Measurements from ENCODE around the gene TIGD2.
A peak's percentile ranks its signal among the peaks of the same experiment; 100 is the strongest.
"Not testable (repeated sequence)": the region's sequence is repeated elsewhere in the genome, so short reads cannot be mapped to it uniquely, and the experiment has no call there.

Gene TIGD2

DNA sequence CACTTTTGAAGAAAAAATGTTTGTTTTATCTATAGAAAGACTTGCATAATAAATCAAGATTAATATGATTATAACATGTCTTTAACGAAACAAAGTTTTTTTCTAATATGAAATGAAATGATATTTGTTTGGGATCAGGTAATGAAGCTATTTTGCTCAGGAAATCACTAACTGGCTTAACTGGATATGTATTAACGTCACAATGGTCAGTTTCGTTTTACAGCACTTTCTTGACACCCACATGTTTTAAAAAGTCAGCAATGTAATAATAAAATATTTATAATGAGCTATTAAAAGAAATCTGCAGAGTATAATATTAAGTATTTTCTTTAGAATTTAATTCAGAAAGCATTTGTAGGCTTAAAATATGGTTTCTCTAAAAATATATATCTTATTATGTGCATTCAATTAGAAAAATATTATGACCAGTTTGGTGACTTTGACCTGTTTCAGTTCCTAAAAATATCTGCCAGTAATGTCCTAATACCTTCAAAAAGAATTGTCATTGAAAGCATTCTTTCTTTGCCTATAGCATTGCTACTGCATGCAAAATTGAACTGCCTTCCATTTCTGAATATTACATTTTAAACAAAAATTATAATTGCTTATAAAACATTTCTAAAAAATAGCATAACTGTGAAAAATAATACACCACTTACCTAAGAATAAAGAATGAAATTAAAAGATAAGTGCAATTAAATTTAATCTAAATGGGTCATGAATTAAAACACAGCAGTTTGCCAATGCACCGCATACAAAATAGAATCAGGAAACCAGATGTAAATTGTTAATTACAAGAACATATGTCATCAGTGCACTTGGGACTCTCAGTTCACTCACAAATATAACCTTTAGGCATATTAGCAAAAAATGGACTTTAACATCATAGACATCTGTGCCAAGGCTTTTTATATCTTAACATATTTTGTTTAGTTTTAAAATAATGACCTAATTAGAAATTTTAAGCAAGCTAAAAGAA is 31.6 kb downstream of the TIGD2 start:
- Histone ChIP-seq H3K9me3 (ENCODE audit: control insufficient read depth, low read length) (no peaks in the 10 kb centered on the region), H2AFZ (no peak overlapping the region), H3K4me3 (ENCODE audit: low read depth, low read length) (no peak overlapping the region), H3K79me2 (no peaks in the 10 kb centered on the region), H3K27me3 (ENCODE audit: control insufficient read depth, insufficient read depth, low read length) (no peaks in the 10 kb centered on the region), H3K9ac (no peak overlapping the region), H3K36me3 (ENCODE audit: control insufficient read depth, insufficient read depth, low read length) (no peaks in the 10 kb centered on the region), H3K4me1 (no peaks in the 10 kb centered on the region), H3K27ac (no peak overlapping the region), H3K4me2 (ENCODE audit: low read length) (no peak overlapping the region)
- TF ChIP-seq, protein P1, sequence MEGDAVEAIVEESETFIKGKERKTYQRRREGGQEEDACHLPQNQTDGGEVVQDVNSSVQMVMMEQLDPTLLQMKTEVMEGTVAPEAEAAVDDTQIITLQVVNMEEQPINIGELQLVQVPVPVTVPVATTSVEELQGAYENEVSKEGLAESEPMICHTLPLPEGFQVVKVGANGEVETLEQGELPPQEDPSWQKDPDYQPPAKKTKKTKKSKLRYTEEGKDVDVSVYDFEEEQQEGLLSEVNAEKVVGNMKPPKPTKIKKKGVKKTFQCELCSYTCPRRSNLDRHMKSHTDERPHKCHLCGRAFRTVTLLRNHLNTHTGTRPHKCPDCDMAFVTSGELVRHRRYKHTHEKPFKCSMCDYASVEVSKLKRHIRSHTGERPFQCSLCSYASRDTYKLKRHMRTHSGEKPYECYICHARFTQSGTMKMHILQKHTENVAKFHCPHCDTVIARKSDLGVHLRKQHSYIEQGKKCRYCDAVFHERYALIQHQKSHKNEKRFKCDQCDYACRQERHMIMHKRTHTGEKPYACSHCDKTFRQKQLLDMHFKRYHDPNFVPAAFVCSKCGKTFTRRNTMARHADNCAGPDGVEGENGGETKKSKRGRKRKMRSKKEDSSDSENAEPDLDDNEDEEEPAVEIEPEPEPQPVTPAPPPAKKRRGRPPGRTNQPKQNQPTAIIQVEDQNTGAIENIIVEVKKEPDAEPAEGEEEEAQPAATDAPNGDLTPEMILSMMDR (IDR thresholded peaks at IDR 0.05): no peak

DNA sequence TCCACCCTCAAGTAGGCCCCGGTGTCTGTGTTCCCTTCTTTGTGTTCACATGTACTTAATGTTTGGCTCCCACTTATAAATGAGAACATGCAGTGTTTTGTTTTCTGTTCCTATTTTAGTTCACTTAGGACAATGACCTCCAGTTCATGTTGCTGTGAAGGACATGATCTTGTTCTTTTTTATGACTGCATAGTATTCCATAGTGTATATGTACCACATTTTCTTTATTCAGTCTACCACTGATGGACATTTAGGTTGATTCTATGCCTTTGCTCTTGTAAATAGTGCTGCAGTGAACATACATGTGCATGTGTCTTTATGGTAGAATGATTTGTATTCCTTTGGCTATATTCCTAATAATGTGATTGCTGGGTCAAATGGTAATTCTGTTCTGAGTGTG is 33.3 kb downstream of the TIGD2 start:
- not testable (repeated sequence) for H3K9me3 ChIP-seq (ENCODE audit: control insufficient read depth, low read length); H3K4me3 ChIP-seq (ENCODE audit: low read depth, low read length); H3K27me3 ChIP-seq (ENCODE audit: control insufficient read depth, insufficient read depth, low read length); H3K79me2 ChIP-seq; H3K36me3 ChIP-seq (ENCODE audit: control insufficient read depth, insufficient read depth, low read length); H3K4me1 ChIP-seq; H3K9ac ChIP-seq; H2AFZ ChIP-seq; H3K4me2 ChIP-seq (ENCODE audit: low read length); H3K27ac ChIP-seq

DNA sequence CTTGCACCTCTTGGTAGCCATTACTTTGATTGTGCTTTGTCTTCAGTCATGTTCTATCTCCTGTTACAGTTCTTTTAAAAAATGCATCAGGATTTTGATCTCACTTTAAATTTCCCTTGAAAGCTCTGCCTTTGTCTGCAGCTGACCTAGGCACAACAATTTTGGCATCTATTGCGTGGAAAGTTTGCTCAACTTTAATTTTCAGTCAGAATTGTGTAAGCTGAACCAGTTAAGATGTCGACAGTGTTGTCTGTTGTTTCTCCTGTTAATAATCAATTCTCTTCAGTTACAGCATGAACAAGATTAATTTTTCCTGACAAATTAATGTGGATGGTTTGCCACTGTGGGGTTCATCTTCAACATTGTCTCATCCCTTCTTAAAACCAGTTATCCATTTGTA is 34.9 kb downstream of the TIGD2 start:
- Histone ChIP-seq H3K36me3 (ENCODE audit: control insufficient read depth, insufficient read depth, low read length) (no peaks in the 10 kb centered on the region), H3K27ac (no peak overlapping the region), H3K9me3 (ENCODE audit: control insufficient read depth, low read length) (no peaks in the 10 kb centered on the region), H3K4me2 (ENCODE audit: low read length) (no peak overlapping the region), H2AFZ (no peak overlapping the region), H3K4me3 (ENCODE audit: low read depth, low read length) (no peak overlapping the region), H3K79me2 (no peaks in the 10 kb centered on the region), H3K27me3 (ENCODE audit: control insufficient read depth, insufficient read depth, low read length) (no peaks in the 10 kb centered on the region), H3K9ac (no peak overlapping the region), H3K4me1 (no peaks in the 10 kb centered on the region)
- TF ChIP-seq, protein P1 (IDR thresholded peaks at IDR 0.05): no peak

DNA sequence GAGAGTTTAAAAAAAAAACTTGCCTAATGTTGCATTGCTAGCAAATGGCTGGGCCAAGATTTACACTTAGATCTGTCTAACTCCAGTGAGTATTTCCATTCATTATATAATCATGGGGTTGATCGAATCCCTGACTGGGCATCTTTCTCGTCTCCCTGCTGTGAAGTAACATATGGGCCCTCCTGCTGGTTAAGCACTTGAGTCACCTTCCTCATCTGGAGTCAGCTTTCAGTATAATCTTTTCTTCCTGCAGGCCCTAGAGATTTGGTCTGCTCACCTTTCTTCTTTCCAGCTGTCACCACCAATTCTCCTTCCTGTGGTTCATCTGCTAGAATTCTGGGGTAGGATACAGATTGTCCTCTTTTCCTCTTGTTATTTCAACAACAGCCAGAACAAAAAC is 41.6 kb downstream of the TIGD2 start:
- TF ChIP-seq, protein P1 (IDR thresholded peaks at IDR 0.05): no peak

DNA sequence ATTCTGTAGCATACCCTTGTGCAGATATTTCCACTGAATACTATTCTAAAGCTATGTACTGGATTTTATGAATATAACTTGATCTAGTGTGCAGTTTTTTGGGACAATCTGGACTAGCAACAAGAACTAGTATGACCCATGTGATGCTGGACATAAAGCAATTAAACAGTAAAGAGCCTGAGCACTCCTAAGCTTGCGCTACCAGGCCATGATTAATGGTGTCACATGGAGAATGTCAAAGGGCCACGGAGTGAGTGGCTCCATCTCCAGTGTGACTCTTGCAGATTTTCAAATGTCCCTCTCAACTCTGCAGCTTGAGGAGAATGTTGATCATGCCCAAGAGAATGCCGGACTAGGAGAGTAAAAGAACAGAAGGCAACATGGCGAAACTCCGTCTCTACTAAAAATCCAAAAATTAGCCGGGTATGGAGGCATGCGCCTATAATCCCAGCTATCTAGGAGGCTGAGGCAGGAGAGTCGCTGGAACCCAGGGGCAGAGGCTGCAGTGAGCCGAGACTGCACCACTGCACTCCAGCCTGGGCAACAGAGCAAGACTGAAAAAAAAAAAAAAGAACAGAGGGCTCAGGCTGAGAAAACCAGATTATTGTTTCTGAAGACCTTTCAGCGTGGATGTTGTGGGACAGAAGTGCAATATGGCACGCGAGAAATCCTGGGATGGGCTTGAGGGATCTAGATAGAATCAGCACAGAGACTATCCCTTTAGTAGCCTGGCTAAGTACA is 45.0 kb downstream of the TIGD2 start:
- no peaks in the 10 kb centered on the region for H3K27me3 ChIP-seq (ENCODE audit: control insufficient read depth, insufficient read depth, low read length)
- H3K79me2 ChIP-seq: no peaks in the 10 kb centered on the region
- H2AFZ ChIP-seq: no peak overlapping the region
- no peak overlapping the region for H3K9ac ChIP-seq
- no peaks in the 10 kb centered on the region for H3K9me3 ChIP-seq (ENCODE audit: control insufficient read depth, low read length)
- H3K4me2 ChIP-seq (ENCODE audit: low read length): no peak overlapping the region
- no peaks in the 10 kb centered on the region for H3K4me1 ChIP-seq
- no peaks in the 10 kb centered on the region for H3K36me3 ChIP-seq (ENCODE audit: control insufficient read depth, insufficient read depth, low read length)
- TF ChIP-seq, protein P1 (IDR thresholded peaks at IDR 0.05): no peak
- no peak overlapping the region for H3K27ac ChIP-seq
- H3K4me3 ChIP-seq (ENCODE audit: low read depth, low read length): no peak overlapping the region

More for the DNA sequence above, 41.6 kb downstream of the TIGD2 start:
- H2AFZ ChIP-seq: peak overlapping the region; percentile 33
- H3K4me2 ChIP-seq (ENCODE audit: low read length): no peak overlapping the region
- H3K36me3 ChIP-seq (ENCODE audit: control insufficient read depth, insufficient read depth, low read length): no peaks in the 10 kb centered on the region
- H3K4me1 ChIP-seq: no peaks in the 10 kb centered on the region
- no peak overlapping the region for H3K27ac ChIP-seq
- H3K79me2 ChIP-seq: no peaks in the 10 kb centered on the region
- H3K9me3 ChIP-seq (ENCODE audit: control insufficient read depth, low read length): no peaks in the 10 kb centered on the region
- H3K27me3 ChIP-seq (ENCODE audit: control insufficient read depth, insufficient read depth, low read length): no peaks in the 10 kb centered on the region
- no peak overlapping the region for H3K9ac ChIP-seq
- H3K4me3 ChIP-seq (ENCODE audit: low read depth, low read length): no peak overlapping the region

Measured in parathyroid adenoma (tissue), 2 donors.